COLO668 (cell line): ENCODE measurements around the gene ARHGDIA.
A peak's percentile ranks its signal among the peaks of the same experiment; 100 is the strongest.
"Not testable (repeated sequence)": the region's sequence is repeated elsewhere in the genome, so short reads cannot be mapped to it uniquely, and the experiment has no call there.

Experiments used
- DNase-seq: peaks from one replicate; lab custom pipeline; 2025; ENCODE audit not compliant: unreplicated experiment; lab: John Stamatoyannopoulos, UW

ARHGDIA gene

DNA sequence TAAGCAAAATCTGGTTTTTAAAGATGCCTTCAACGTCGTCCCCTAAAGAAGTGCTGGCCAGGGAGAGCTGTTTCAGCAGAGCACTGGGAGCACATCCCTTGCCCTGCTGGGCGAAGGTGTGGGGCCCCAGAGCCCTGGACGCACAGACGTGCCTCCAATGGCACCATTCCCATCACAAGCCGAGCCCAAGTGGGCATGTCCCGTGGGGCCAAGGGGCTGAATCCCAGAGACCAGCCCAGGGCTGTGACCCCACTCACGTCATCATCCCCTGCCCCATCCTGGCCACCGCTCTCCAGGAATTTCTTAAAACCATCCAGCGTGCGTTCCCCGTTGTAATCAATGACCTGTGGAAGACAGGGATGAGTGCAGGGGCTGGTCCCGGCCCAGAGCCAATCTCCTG, 26.2 kb downstream of the ARHGDIA start:
- no peak for DNase-seq

- no peak for DNase-seq
Observed at GRCh38 chr17:81844327-81844851, 26.7 kb downstream of the ARHGDIA start.

DNA sequence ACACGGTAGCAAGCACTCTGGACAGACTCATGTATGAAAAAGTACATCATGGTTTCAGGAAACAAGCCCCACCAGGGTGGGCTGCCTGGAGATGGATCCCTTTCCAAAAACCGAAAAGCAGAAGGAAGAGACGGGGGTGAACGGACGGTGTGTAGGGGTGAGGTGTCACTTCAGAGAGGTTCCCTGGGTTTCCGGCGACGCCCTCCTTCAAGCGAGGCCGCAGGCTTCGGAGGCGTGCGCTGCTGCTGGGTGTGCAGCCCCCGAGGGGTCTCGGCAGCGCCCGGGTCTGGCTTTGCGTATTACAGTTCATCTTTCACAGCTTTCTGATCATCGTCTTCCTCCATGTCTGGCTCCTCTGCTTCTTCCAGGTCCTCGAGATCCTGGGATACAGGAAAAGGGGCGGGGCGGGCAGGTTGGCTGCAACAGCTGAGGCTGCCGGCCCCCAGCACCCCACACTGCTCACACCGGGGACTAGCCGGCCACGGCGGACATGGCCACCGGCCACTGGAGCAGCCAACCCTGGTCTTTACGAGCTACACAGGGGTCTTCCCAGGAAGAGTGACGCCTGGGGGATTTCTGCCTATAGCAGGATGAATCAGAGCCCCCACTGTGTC, 27.3 kb downstream of the ARHGDIA start:
- DNase-seq: no peak

GRCh38 chr17:81842725-81843504, 28.2 kb downstream of the ARHGDIA start:
- no peak for DNase-seq

- DNase-seq: no peak
Observed at GRCh38 chr17:81842378-81842724, 28.8 kb downstream of the ARHGDIA start.

GRCh38 chr17:81841866-81842265, 29.3 kb downstream of the ARHGDIA start:
- DNase-seq: no peak

- DNase-seq: peak; percentile 41
Observed at GRCh38 chr17:81840826-81841778, 30.0 kb downstream of the ARHGDIA start.

DNA sequence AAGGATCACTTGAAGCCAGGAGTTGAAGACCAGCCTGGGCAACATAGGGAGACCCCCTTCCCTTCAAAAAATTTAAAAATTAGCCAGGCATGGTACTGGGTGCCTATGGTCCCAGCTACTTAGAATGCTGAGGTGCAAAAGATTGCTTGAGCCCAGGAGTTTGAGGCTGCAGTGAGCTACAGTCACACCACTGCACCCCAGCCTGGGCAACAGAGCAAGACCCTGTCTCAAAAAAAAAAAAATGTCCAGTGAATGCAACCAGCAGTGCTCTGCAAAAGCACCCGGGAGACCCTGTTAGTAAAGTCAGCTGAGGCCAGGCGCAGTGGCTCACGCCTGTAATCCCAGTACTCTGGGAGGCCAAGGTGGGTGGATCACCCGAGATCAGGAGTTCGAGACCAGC, 31.1 kb downstream of the ARHGDIA start:
- DNase-seq: not testable (repeated sequence)

DNA sequence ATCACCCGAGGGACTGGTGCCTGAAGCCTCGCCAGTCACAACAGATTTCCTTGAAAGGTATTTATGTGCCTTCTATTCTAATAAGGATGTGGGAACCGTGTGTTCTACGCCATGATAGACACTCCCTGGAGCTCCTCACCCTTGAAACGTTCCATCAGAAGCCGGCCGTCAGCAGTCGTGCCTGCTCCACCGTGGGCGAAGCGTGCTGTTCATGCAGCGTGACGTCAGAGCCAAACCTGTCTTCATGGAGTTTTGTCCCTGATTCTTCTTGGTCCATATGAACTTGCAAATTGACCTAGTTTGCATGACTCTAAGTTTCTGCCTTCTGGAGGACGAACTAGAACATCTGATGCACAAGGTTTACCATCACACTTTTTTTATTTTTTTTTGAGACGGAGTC, 31.8 kb downstream of the ARHGDIA start:
- DNase-seq: no peak

DNA sequence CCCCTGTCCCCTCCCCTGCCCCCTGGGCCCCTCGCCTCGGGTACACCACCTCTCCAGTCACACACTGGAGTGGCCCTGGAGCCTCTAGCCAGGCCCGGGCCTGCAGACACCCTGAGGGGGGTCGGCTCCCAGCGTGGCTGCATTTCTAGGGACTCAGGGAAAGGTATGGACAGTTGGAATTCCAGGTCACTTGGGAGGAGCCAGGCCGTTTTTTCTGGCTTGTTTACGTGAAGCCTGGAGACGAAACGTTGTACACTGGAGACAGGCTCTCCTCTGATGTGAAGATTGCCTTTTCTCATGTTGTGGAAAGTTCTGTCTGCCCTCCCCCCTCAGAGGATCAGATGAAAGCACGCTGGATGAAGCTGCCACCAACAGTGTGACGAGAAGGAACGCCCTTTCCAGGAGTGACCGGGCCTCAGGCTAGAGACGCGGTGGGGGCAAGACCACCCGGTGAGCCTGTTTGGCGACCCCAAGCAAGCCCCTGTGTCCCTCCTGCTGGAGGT, 32.3 kb downstream of the ARHGDIA start:
- no peak for DNase-seq

GRCh38 chr17:81837641-81838040, 33.5 kb downstream of the ARHGDIA start:
- no peak for DNase-seq

DNA sequence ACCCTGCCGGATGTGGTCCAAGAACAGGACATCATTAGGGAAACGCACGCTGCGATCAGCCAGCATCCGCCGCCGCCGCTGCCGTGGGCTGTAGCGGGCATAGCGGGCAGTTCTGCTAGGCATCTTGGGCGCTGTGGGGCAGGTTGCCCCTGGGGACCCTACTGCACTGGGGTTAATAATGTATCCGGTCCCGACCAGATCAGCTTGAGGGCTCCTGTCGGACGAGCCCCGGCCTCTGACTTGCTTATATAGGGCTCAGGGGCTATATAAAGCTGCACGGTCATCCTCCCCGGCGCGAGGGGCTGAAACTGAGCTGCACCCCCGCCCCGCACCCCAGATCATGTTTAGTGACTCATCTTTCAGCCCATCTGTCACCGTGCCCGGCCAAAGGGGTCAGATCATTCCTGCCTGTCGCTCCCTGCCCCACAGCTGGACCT, 36.3 kb downstream of the ARHGDIA start, which contains the start of gene PPP1R27:
Gene PPP1R27 (minus strand): TSS at position 220 of the 437 bp plus-strand sequence. CDS start 97 bp downstream, at position 123.
- no peak for DNase-seq

GRCh38 chr17:81833921-81834830, 37.0 kb downstream of the ARHGDIA start:
- no peak for DNase-seq

- DNase-seq: peak; percentile 96
Observed at GRCh38 chr17:81833160-81833920, 37.8 kb downstream of the ARHGDIA start, which contains the start of gene MCRIP1. TSS of gene MCRIP1 (minus strand) at chr17:81833291. CDS start at chr17:81824506, 8,785 bp downstream.

DNA sequence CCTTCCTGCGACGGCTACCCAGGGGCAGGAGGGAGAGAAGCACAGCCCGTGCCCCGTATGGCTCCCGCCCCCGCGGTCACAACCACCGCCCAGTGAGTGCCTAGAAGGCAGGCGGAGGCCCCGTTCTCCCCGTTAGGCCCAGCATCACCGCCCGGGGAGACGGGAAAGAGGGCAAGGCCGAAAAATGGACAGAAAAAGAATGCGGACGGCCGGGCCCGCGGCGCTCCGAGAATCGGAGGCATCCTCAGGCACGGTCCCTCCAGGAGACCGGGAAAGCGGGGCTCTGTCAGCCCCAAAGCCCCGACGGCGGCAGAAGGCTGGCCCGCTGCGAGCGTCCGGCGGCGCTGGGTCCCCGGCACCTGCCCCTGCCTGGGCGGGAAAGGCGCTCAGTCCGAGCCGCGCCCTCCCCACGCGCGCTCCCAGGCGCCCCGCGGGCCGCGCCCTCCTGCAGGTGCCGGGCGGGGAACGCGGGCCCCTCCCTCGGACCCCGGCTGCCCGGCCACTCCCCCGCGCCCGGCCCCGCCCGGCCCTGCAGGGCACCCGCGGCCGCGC, 38.5 kb downstream of the ARHGDIA start:
- DNase-seq: peak; percentile 55

GRCh38 chr17:81831957-81832607, 39.1 kb downstream of the ARHGDIA start:
- DNase-seq: peak; percentile 37

DNA sequence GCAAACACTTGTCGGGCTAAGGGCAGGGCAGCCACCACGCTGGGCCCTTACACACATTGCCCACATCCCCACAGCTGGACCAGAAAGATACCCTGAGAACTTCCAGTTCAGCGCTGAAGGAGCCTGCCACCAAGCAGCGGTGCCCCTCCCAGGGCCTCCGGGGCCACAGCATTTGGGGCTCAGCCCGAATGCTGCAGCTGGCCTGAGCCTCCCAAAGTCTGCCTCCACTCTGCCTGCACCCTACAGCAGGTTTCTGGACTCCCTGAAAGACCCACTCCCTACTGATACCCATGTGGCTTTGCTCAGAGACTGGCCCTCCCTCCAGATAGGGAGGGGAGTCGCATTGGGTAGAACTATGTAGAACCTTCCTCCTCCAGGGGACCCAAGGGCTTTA, 39.6 kb downstream of the ARHGDIA start:
- DNase-seq: peak; percentile 11

- peak; percentile 59 for DNase-seq
Observed at GRCh38 chr17:81829858-81830257, 41.3 kb downstream of the ARHGDIA start.
